ENCODE data around the gene SNX25.
"Not testable (repeated sequence)": the region's sequence is repeated elsewhere in the genome, so short reads cannot be mapped to it uniquely, and the experiment has no call there.

SNX25 gene

DNA sequence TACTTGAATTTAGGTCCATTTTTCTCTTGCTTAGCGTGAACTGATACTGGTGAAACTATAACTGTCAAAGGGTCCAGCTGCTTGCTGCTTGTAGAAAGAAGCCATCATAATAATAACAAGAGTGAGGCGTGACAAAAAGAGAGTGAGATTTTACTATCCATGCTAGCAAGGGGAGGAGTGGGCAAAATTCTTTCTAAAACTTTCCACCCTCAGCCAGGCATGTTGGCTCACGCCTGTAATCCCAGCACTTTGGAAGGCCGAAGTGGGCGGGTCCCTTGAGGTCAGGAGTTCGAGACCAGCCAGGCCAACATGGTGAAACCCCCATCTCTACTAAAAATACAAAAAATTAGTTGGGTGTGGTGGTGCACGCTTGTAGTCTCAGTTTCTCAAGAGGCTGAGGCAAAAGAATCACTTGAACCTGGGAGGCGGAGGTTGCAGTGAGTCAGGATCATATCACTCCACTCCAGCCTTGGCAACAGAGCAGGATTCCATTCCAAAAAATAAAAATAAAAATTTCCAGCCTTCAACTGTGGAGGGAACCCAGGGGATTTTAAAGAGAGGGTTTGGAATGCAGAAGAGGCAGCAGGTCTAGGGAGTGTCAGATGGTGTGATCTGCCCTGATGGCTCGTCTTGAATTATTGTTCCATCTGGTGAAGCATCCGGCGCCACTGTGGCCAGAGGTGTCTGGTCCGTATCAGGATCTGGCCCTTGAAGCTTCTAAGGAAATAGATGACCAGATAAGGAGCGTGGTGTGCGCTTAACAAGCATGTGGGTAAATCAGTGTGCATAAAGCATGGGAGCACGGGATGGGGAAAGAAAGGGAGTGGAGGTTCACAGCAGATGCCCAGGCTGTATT is 134.6 kb downstream of the SNX25 start:
- peak; percentile 25 for DNase-seq

DNA sequence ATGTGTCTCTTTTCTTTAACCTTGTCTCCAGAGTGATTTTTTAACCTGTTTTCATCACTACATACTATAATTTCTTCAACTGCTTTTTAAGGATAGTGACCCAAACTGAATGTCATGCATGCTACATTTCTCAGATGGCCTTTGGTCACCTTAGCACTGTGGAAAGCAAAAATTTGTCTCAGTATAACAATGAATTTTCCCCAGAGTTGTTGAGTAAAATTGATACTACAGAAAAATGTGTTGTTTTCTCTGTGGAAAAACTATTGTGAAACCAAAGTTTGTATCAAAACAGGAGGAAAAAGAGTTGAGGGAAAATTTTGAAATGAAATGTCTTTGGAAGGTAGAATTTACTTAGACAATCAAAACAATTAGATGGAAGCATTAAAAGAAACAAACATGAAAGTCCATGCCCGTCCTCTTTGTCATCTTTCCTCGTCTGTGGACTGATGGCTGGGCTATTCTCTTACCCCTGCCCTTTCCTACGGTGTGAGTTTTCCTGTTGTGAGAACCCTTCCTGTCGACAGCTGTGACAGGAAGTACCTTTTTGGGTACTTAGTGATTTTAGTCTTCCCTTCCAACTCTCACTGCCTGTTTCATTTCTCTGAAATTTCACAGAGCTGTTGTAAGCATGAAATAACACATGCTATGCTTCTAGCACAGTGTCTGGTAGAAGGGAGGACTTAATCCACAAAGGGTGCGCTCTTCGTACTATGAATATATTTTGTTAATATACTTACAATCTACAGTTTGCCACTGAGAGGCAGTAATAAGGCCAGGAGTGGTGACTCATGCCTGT is 135.5 kb downstream of the SNX25 start:
- no peak for DNase-seq

DNA sequence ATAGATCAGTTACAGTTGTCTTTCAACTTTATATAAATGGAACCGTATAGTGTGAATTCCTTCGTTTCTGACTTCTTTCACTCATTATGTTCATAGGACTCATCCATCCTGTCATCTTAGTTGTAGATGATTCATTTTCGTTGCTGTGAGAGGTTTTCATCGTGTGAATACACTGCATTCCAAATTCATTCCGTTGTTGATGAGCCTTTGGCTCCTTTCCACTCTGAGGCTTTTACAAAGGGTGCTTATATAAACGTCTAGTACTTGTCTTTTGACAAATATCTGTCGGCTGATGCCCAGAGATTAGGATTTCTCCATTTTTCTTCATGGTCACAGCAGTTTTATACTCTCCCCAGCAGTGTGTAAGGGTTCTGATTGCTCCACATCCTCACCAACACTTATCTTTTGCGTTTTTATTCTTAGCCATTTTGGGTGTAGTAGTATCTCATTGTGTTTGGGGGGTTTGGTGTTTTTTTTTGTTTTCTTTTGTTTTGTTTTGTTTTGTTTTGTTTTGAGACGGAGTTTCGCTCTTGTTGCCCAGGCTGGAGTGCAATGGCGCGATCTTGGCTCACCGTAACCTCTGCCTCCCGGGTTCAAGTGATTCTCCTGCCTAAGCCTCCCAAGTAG is 137.7 kb downstream of the SNX25 start:
- DNase-seq = no peak

DNA sequence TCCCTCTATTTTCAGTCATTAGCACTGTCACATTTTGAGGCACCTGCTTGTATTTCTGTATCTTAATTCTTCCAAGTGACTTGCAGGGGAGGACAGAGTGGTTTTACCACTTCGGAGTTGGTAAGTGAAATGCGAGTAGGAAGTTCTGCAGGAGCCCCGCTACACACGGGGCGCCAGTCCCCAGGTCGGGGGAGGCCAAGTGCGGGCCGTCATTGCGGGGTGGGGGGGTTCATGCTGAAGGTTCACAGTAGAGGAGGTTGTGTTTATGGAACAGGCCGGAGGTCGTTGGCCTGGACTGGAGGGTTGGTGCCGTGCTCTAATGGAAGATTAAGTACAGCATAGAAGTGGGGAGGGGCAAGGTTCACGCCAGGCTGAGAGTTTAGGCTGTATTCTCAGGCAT is 142.3 kb downstream of the SNX25 start:
- DNase-seq = no peak

DNA sequence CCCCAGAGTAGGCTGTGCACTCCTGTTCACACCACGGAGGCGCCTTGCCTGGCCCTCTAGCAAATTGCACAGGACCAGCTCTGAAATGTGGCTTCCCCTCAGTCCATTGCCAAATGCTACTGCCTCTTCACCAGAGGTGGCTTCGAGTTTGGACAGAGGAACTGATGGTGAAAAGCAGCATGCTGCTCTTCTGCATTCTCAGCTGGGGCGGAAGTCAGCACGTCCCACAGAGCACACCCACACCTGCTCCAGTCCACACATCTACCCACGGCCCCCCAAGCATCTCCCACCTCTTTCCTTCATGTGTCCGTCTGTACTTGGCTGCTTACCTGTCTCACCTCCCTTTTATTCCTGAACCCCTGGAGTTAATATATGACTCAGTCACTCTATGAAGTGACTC is 142.8 kb downstream of the SNX25 start:
- no peak for DNase-seq

DNA sequence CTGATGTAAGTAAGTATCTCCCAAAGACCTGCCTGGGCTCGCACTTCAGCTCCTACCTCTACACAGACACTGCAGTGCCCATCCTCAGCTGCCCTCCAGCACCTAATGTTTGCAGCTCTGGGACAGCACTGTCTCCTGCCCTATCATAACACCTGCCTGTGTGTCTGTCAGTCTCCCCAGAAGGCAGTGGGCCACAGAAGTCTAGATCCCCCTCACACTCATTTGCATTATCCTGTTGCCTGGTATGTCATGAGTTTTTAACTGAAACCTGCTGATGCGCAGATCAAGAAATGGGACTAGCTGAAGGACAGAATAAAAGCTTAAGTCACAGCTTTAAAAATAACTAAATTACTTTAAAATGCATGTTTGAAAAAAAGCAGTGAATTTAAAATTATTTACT is 143.3 kb downstream of the SNX25 start:
- no peak for DNase-seq

DNA sequence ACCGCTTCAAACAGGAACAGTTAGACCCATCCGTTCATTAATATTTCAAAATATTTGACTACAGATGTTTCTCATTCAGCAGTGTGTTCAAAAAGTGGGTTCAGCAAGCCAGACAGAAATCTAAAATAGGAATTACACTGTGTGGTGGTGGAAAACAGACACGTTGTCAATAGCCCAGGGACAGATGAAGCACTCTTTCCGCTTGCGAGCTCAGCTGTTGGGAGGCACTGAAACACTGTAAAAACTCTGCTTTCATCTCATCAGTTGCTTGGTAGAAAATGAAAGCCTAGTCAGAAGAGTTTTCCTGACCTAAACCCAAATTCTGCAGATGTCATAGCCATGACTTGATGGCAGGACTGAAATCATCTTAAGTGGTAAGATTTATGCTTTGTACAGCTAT is 147.8 kb downstream of the SNX25 start:
- DNase-seq = no peak

DNA sequence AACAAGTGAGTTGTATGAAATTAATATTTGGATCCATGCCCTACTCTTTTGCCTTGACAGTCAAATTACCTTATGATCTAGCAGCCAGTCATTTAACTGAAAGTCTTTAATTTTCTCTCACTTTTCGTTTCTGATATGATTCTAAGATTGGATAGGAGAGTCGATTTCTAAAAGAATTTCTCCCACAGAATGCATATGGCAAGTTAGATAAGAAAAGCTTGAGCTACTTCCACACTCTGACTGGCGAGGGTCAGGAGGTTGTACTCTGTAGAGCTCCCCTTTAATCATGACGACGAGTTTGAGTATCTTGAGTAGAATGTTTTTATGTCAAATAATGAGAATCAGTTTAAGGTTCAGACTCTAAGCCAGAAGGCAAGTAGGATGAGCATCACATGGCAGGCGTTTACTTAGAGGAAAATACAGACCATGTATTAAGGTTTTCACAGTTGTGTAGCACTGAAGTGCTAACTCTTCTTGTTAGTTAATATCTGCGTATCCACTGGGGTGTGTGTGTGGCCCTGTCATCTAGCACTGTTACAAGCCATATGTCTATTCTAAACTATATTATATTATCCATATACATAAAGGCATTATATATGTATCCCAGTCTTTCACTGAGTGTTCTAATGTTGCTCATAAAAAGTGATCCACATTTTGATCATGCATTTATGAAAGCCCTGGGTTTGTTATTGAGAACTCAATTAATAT is 148.5 kb downstream of the SNX25 start:
- DNase-seq = no peak

DNA sequence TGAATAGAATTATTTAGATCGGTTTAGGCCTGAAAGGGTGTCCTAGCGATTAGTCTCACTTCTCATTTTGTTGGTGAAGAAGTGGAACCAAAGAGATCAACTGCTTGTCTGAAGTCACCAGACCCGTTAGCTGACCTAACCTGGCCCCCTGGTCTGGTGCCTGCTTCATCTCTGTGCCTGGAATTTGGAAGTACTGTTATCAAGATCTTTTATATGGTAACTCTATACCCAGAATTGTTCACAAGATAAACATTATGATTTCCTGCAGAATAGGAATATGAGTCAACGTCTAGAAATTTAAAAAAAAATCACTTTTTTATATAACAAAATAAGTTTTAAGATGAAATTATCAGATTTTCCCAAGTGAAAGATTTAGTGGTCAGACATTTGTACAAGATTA is 149.1 kb downstream of the SNX25 start:
- no peak for DNase-seq

DNA sequence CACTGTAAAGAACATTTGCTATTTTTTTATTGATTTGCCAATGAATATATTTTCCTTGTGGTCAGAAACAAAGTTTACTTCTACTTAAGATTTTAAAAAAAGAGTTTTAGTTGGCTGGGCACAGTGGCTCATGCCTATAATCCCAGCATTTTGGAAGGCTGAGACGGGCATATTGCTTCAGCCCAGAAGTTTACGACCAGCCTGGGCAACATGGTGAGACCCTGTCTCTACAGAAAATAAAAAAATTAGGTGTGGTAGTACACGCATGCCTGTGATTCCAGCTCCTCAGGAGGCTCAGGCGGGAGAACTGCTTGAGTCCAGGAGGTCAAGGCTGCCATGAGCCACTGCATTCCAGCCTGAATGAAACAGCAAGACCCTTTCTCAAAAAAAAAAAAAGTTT is 149.6 kb downstream of the SNX25 start:
- no peak for DNase-seq

DNA sequence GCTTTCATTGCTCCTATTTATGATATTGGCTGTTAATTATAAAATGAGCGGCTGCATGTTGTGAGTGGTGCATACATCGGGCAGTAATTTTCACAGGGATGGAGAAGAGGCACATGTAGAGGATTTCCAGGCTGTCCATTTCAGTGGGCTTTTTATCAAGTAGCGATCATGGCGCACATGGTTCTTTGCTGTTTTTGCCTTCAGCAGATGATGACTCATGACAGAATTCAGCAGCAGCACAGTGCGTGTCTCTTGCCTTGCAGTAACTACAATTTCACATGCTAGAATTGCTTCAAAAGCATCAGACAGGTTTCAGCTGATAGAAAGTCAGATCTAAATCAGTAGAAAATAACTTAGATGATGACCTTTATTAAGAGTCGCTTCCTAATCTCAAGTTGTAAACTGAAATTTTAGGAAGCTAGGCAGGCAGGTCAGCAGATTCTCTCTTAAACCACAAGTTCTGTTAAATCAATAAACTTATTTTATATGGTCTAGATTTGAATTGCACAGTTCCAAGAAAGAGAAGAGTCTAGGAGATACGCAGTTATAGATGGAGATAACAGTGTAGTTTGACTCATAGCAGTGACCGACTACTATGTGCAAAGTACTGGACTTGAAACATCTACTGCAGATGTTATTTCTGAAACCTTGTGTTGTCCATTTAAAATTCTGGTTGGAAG is 150.5 kb downstream of the SNX25 start:
- DNase-seq = no peak

DNA sequence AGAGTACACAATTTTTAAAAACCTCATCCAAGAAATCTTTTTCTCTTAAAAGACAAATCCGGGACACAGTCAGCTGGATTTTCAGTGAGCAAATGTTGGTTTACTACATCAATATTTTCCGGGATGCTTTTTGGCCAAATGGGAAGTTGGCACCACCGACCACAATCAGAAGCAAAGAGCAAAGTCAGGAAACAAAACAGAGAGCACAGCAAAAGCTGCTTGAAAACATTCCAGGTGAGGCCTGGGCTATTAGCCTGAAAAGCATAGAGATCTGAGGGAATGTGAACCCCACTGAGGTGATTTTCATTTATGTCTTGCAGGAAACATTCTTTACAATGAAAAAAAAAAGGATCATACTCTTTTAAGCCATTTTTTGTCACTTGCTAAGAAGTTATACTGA is 152.5 kb downstream of the SNX25 start:
- DNase-seq = no peak

DNA sequence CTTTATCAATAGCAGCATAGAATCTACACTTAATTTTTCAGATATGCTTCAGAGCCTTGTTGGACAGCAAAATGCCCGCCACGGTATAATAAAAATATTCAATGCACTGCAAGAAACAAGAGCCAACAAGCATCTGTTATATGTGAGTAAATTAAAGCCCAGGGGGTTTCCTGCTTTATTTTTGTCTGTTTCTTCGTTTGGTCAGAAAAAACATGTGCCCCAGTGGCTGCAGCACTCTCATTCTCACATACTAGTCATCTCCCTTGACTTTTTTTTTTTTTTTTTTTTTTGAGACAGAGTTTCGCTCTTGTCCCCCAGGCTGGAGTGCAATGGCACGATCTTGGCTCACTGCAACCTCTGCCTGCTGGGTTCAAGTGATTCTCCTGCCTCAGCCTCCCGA is 153.2 kb downstream of the SNX25 start:
- not testable (repeated sequence) for DNase-seq

DNA sequence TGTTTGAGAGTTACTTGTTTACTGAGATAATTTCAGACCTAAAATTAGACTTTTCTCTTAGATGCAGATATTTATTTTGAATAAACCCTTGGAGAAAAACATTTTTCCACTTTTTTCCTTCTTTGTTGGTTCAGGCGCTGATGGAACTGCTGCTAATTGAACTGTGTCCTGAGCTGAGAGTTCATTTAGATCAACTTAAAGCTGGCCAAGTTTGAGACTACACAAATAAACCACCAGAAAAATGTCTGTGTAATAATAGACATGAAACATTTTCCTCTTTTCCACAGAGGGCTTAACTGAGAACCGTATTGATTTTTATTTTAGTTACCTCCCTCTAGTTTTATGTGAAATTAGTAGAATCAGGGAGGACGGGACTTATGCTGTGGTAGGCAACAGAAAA is 153.9 kb downstream of the SNX25 start:
- DNase-seq = no peak

DNA sequence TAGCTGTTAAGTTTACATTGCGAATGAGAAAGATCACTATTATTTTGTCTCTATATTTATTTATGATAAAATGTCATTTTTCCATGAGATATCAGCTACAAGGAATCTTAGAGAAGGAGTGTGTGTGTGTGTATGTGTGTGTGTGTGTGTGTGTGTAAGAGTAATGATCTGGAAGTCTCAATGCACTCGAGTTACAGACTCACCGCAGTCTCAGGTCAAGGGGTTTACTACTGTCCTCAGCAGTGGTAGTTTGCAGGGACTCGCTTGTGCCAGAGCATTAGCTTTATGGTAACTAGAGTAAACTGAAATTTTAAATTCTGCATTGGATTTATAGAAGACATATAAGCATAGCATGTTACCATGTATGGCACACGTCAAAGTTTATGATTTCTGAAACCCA is 155.5 kb downstream of the SNX25 start:
- DNase-seq = no peak

DNA sequence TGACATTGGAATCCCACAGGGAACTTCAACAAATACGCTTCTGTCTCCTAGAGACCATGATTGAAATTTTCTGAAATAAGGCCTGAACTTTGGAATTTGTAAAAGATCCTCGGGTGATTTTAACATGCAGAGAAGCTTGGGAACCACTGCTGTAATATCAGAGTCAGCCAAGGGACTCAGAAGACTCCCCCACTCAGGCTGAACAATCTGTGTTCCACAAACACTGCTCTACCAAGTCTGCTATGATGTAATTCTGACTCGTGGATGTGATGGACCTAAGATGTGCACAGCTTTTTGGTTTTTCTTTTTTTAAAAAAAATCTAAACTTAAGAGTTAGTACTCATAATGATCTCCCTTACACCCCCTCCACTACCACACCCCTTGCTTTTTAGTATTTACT is 160.3 kb downstream of the SNX25 start:
- DNase-seq = no peak

DNA sequence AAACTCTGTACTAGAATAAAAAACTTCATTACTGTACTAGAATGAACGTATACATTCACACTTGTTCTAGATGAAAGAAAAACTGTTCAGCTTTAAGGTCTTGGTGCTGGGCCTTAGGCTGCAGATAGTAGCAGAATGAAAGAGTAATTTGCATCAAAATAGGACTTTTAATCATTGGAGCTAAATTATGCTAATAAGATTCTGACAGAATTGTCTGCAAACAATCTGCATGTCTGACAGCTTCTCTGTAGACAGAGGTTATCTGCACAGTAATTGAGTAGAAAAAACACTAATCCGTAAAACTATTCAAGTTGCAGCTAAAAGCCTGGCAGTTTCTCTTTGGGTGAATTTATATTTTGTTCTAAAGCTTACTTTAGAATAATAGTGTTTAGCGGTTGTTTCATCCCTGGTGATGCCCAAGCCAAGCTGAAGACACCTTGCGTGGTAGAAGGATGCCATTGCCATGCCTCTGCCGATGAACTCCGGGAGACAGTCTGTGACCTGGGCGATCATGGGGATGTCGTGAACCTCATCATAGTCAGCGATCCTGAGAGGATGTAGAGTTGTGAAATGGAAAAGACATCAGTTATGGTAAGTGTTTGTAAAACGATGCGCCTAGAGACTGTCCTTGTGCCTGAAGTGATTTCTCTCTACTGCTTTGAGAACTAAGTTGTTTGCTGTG is 161.0 kb downstream of the SNX25 start:
- no peak for DNase-seq

DNA sequence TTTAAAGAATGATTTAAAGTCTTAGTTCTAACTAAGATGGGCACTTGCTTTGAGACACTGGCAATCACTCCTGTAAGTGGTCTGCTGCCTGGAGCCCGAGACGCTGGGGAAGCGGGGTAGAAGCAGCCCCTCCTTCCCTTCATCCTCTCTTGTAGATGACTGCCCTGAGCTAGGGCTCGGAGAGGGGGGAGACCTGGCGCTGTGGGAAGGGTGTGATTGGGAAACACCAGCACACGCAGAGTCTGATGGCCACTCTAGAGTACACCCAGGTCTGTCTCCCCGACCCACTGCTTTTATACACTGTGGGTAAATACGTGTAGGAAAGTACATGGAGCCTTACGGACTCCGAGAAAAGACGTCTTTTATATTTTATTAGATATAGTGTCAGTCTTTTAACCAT is 162.3 kb downstream of the SNX25 start:
- DNase-seq = no peak

DNA sequence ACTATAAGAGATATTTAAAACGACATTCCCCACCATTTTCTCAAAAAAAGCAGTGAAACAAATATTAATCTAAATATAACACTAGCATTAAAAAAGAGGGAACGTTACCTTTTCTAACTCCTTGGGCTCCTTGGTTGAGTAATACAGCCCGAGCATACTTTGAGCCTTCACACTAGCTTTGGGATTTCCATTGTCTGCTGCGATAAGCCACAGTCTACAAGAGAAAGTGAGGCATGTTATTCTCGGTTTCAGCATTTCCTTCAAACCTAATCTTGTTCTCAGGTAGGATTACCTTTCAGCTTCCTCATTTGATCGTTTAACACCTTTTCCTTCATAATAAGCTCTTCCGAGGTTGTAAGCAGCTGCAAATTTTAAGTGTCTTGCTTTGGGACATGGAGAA is 164.6 kb downstream of the SNX25 start:
- DNase-seq = no peak

DNA sequence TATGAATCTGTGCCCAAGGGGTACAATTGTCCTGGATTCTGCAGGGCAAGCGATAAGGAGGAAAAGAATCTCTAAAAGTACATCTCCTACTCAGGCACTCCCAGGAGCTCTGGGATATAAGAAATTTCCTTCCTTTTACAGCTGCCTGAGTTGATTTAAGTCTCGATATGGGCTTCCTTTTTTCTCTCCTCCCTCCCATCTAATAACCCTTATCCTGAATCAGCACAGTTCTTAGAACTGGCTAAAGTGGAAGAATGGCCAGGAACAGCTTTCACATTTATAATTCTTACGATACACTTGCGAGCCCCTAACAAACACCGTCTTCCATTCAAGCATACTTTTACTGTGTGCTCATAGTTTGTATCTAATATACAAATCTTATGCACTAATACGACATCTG is 165.2 kb downstream of the SNX25 start:
- DNase-seq = no peak

DNA sequence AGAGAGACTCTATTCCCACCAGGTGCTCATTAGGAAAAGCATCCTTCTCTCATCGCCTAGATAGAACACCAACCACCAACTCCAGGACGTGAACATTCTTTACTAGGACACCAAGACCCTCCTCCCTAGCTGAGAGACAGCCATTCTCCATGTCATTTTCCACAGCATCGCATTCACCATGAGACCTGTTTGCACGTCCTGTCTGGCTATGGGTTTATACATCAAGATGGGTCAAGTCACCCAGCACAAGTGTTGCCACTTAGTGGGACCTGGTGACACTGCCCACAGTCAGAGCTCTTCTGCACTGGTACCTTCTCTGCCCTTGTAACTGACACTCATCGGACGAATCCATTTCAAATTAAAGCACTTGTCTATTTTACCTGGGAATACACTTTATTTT is 168.9 kb downstream of the SNX25 start:
- DNase-seq = no peak

Measured in right kidney (tissue), 1 donor.